GM12878 (cell line): ENCODE results near the gene HAS3. TPM values are rescaled to one million over a fixed set of nuclear protein-coding genes. Genes with fewer than 3 reads are reported as not detected.

Experiments
- BMI1 ChIP-seq: fragments of 450-650 bp; IDR thresholded peaks from 2 replicates; pipeline ENCODE4 v1.6.1; 2016; ENCODE audit warnings: mild to moderate bottlenecking, moderate library complexity, borderline replicate concordance
- CBX5 ChIP-seq: sonication (generic); IDR thresholded peaks from 2 replicates; pipeline ENCODE4 v1.6.1; 2016; ENCODE audit warnings: low read depth, moderate library complexity, mild to moderate bottlenecking, inconsistent platforms
- JUNB ChIP-seq: IDR thresholded peaks from 2 replicates; pipeline ENCODE4 v1.6.1; 2016; ENCODE audit warnings: antibody characterized with exemption, mild to moderate bottlenecking
- LARP7 ChIP-seq: fragments of 450-650 bp; IDR thresholded peaks from 2 replicates; pipeline ENCODE4 v1.6.1; 2017; ENCODE audit warnings: mild to moderate bottlenecking
- MEF2B ChIP-seq: fragments of 450-650 bp; IDR thresholded peaks from 2 replicates; pipeline ENCODE4 v1.6.1; 2018; ENCODE audit warnings: mild to moderate bottlenecking, moderate library complexity; ENCODE audit not compliant: partially characterized antibody, poor library complexity, severe bottlenecking
- MTA2 ChIP-seq: fragments of 450-650 bp; IDR thresholded peaks from 2 replicates; pipeline ENCODE4 v1.6.1; 2016; ENCODE audit warnings: low read depth, mild to moderate bottlenecking, moderate library complexity
- MYC ChIP-seq: IDR thresholded peaks from 2 replicates; pipeline ENCODE4 v1.6.1; 2011; ENCODE audit warnings: mild to moderate bottlenecking, low read length, moderate library complexity, inconsistent platforms; ENCODE audit not compliant: insufficient read depth, insufficient replicate concordance, insufficient read length, severe bottlenecking
- NBN ChIP-seq: fragments of 450-650 bp; IDR thresholded peaks from 2 replicates; pipeline ENCODE4 v1.6.1; 2016
- POU2F2 ChIP-seq: IDR thresholded peaks from 3 replicates; pipeline ENCODE4 v1.6.1; 2011; ENCODE audit warnings: low read depth, mild to moderate bottlenecking, low read length, borderline replicate concordance
- RCOR1 ChIP-seq: conservative IDR thresholded peaks from 2 replicates; pipeline ENCODE4 v1.6.1; 2012; ENCODE audit warnings: low read depth, low read length, improper control_type of control experiment
- SPI1 ChIP-seq: IDR thresholded peaks from 2 replicates; pipeline ENCODE4 v1.6.1; 2011; ENCODE audit warnings: low read depth, mild to moderate bottlenecking, low read length, moderate library complexity, borderline replicate concordance; ENCODE audit not compliant: insufficient read depth
- SREBF2 ChIP-seq: IDR thresholded peaks from 2 replicates; pipeline ENCODE4 v1.6.1; 2012; ENCODE audit warnings: mild to moderate bottlenecking, low read length
- ZBTB33 ChIP-seq: fragments of 450-650 bp; IDR thresholded peaks from 2 replicates; pipeline ENCODE4 v1.6.1; 2017; ENCODE audit warnings: mild to moderate bottlenecking
- ZNF207 ChIP-seq: fragments of 450-650 bp; IDR thresholded peaks from 2 replicates; pipeline ENCODE4 v1.6.1; 2014; ENCODE audit warnings: antibody characterized with exemption, mild to moderate bottlenecking, borderline replicate concordance
- ZNF592 ChIP-seq: fragments of 450-650 bp; IDR thresholded peaks from 2 replicates; pipeline ENCODE4 v1.6.1; 2017; ENCODE audit warnings: mild to moderate bottlenecking, moderate library complexity
- polyA plus RNA-seq, 11 experiments: library from polyadenylated mRNA; depleted of rRNA in 4 of 11; unstranded in 6 of 11; stranded (reverse) in 5 of 11; fragments of >200 nt; fragmentation: Nextera tagmentation in 4 of 11; fragmentation: Illumina TruSeq in 1 of 11; extraction: Ambion mirVana in 4 of 11; extraction: Trizol in 1 of 11; gene quantifications; 1 replicate in 1 of 11; 2 replicates in 10 of 11; pipeline versions ENCODE4 v1.2.1 to v1.2.3, GENCODE V29; 2011 to 2016; ENCODE audit warnings: inconsistent platforms in 2 of 11, missing spikeins in 2 of 11, low read depth in 1 of 11
- total RNA-seq, 4 experiments: library from RNA; depleted of rRNA in 3 of 4; stranded (reverse); fragments of >200 nt in 3 of 4; fragmentation: Illumina TruSeq in 1 of 4; extraction: Trizol in 1 of 4; gene quantifications; 2 replicates each; pipeline versions ENCODE4 v1.2.1 to v1.2.3, GENCODE V29; 2013 to 2021
- TF ChIP-seq, protein P1 (sequence below): fragments of 450-650 bp; conservative IDR thresholded peaks from 2 replicates; pipeline ENCODE4 v1.6.1; 2017; ENCODE audit warnings: mild to moderate bottlenecking, moderate library complexity
- TF ChIP-seq, protein P2 (sequence below): fragments of 450-650 bp; formaldehyde crosslinking; IDR thresholded peaks from 2 replicates; pipeline ENCODE4 v1.4.0; 2020; ENCODE audit warnings: mild to moderate bottlenecking, moderate library complexity

Gene HAS3
- total and polyA plus RNA-seq, 10 of the 15 experiments (the other 5 are each of a cell fraction or from before 2014, with no cell fraction given), result 0.06 to 0.56 (median 0.19) TPM; not detected in 2

DNA sequence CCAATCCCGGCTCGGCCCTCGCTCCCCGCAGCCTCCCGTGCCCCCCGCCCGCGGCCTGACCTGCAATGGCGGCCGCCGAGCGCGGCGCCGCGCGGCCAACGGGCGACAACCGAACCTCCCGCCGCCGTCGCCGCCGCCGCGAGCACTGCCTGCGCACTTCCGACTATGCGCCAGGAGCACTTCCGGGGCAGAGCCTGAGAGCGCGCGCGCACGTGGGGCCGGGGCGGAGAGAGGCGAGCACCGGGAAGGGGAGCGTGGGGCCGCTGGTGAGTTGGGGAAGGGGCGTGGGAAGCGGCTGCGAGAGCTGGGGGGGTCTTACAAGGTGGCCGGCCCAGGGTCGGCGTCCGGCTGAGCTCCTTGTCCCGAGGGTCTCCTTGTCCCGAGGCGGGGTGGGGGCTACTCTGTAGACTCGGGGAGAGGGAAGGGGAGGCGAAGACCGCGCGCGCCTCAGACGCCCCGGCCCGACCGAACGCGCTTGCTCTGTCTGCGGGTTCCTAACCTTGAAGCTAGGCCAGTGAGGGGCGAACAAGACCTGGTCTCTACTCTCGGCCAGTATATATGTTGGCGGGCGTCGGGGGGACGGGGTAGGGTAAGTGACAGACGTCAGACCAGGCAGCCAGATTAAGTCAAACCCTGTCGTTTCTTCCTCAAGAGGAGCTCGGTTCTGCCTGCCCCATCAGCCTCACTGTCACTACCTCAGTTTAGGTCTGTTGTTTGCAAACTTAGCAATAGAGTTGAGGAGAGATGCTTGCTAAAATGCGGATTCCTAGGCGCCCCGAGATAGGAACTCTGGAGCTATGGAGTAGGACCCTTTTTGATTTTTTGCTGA, 27.2 kb downstream of the HAS3 start, which contains the start of the genes CHTF8 and UTP4 (continued):
- no peak for TF ChIP-seq SPI1
- TF ChIP-seq BMI1, result no peak
- TF ChIP-seq RCOR1, result no peak
- peak; percentile 77; the same call in 1 of the 2 replicates for TF ChIP-seq LARP7
- TF ChIP-seq, protein P1, sequence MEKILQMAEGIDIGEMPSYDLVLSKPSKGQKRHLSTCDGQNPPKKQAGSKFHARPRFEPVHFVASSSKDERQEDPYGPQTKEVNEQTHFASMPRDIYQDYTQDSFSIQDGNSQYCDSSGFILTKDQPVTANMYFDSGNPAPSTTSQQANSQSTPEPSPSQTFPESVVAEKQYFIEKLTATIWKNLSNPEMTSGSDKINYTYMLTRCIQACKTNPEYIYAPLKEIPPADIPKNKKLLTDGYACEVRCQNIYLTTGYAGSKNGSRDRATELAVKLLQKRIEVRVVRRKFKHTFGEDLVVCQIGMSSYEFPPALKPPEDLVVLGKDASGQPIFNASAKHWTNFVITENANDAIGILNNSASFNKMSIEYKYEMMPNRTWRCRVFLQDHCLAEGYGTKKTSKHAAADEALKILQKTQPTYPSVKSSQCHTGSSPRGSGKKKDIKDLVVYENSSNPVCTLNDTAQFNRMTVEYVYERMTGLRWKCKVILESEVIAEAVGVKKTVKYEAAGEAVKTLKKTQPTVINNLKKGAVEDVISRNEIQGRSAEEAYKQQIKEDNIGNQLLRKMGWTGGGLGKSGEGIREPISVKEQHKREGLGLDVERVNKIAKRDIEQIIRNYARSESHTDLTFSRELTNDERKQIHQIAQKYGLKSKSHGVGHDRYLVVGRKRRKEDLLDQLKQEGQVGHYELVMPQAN, result peak; percentile 91
- no peak for TF ChIP-seq ZBTB33
- TF ChIP-seq, protein P2, sequence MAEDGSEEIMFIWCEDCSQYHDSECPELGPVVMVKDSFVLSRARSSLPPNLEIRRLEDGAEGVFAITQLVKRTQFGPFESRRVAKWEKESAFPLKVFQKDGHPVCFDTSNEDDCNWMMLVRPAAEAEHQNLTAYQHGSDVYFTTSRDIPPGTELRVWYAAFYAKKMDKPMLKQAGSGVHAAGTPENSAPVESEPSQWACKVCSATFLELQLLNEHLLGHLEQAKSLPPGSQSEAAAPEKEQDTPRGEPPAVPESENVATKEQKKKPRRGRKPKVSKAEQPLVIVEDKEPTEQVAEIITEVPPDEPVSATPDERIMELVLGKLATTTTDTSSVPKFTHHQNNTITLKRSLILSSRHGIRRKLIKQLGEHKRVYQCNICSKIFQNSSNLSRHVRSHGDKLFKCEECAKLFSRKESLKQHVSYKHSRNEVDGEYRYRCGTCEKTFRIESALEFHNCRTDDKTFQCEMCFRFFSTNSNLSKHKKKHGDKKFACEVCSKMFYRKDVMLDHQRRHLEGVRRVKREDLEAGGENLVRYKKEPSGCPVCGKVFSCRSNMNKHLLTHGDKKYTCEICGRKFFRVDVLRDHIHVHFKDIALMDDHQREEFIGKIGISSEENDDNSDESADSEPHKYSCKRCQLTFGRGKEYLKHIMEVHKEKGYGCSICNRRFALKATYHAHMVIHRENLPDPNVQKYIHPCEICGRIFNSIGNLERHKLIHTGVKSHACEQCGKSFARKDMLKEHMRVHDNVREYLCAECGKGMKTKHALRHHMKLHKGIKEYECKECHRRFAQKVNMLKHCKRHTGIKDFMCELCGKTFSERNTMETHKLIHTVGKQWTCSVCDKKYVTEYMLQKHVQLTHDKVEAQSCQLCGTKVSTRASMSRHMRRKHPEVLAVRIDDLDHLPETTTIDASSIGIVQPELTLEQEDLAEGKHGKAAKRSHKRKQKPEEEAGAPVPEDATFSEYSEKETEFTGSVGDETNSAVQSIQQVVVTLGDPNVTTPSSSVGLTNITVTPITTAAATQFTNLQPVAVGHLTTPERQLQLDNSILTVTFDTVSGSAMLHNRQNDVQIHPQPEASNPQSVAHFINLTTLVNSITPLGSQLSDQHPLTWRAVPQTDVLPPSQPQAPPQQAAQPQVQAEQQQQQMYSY (CRISPR knock-in tag), result no peak
- peak; percentile 94 for TF ChIP-seq MYC
- 0 out of 2 replicates have a peak, but pooled peaks have one; percentile 38 for TF ChIP-seq ZNF592
- TF ChIP-seq CBX5, result no peak
- 0 out of 2 replicates have a peak, but pooled peaks have one; percentile 22 for TF ChIP-seq NBN
- no peak for TF ChIP-seq MTA2
- peak; percentile 40; the same call in 1 of the 3 replicates for TF ChIP-seq POU2F2
- no peak for TF ChIP-seq SREBF2
- no peak for TF ChIP-seq JUNB
- TF ChIP-seq MEF2B, result no peak
- TF ChIP-seq ZNF207, result no peak
